Smooth muscle cell (in vitro differentiated cells): ENCODE measurements around the gene CALR. TPM values are rescaled to one million over a fixed set of nuclear protein-coding genes. Genes with fewer than 3 reads are reported as not detected.
"Not testable (repeated sequence)": the region's sequence is repeated elsewhere in the genome, so short reads cannot be mapped to it uniquely, and the experiment has no call there.

Experiments used
- DNase-seq: peaks from one replicate; lab custom pipeline; 2025; ENCODE audit not compliant: unreplicated experiment; lab: John Stamatoyannopoulos, UW
- H2AFZ ChIP-seq: fragments of 200-600 bp; sonication (generic); 2 replicates; pipeline ENCODE4 v1.6.0; 2016; ENCODE audit warnings: antibody characterized with exemption, low read depth, mild to moderate bottlenecking
- H3F3A ChIP-seq: fragments of 200-600 bp; sonication (generic); 2 replicates; pipeline ENCODE4 v1.6.0; 2017; ENCODE audit warnings: antibody characterized with exemption, low read depth
- H3K27ac ChIP-seq: fragments of 200-600 bp; sonication (generic); 2 replicates; pipeline ENCODE4 v1.5.1; 2016; ENCODE audit warnings: low read depth, mild to moderate bottlenecking
- H3K27me3 ChIP-seq: fragments of 200-600 bp; sonication (generic); 2 replicates; pipeline ENCODE4 v1.6.1; 2016; ENCODE audit warnings: low read depth, mild to moderate bottlenecking
- H3K36me3 ChIP-seq: fragments of 200-600 bp; sonication (generic); 2 replicates; pipeline ENCODE4 v1.5.1; 2016; ENCODE audit warnings: low read depth
- H3K4me1 ChIP-seq: fragments of 200-600 bp; sonication (generic); 2 replicates; pipeline ENCODE4 v1.5.1; 2016; ENCODE audit warnings: low read depth
- H3K4me2 ChIP-seq: fragments of 200-600 bp; sonication (generic); 2 replicates; pipeline ENCODE4 v1.6.0; 2016; ENCODE audit warnings: mild to moderate bottlenecking
- H3K4me3 ChIP-seq: fragments of 200-600 bp; sonication (generic); 2 replicates; pipeline ENCODE4 v1.5.1; 2016; ENCODE audit warnings: mild to moderate bottlenecking
- H3K79me2 ChIP-seq: fragments of 200-600 bp; sonication (generic); 2 replicates; pipeline ENCODE4 v1.6.0; 2016; ENCODE audit warnings: low read depth, mild to moderate bottlenecking
- H3K9ac ChIP-seq: fragments of 200-600 bp; sonication (generic); 2 replicates; pipeline ENCODE4 v1.6.0; 2016; ENCODE audit warnings: low read depth
- H3K9me3 ChIP-seq: fragments of 200-600 bp; sonication (generic); replicated peaks from 2 replicates; pipeline ENCODE4 v1.5.1; 2016; ENCODE audit warnings: low read depth
- H4K20me1 ChIP-seq: fragments of 200-600 bp; sonication (generic); 2 replicates; pipeline ENCODE4 v1.6.0; 2016; ENCODE audit warnings: low read depth
- WGBS: methylation state at CpG from one replicate; pipeline ENCODE4 v1.1.7; 2016; ENCODE audit warnings: low lambda C conversion rate; 5-methylcytosine and 5-hydroxymethylcytosine counted together
- polyA plus RNA-seq: library from polyadenylated mRNA; unstranded; fragments of >200 nt; fragmentation: Nextera tagmentation; extraction: Ambion mirVana; gene quantifications from 2 replicates; pipeline ENCODE4 v1.2.1, GENCODE V29; 2016
- total RNA-seq: library from RNA; depleted of rRNA; stranded (reverse); fragments of >200 nt; gene quantifications from 2 replicates; pipeline ENCODE4 v1.2.3, GENCODE V29; 2014
- TF ChIP-seq, protein P1 (sequence below): fragments of 200-600 bp; sonication (generic); IDR thresholded peaks from 2 replicates; pipeline ENCODE4 v1.5.1; 2017; ENCODE audit warnings: borderline replicate concordance, mild to moderate bottlenecking, antibody characterized with exemption; ENCODE audit not compliant: insufficient read depth, poor library complexity, severe bottlenecking

The CALR gene
- total and polyA plus RNA-seq, 2 experiments from 2014 or later = 800 to 833 TPM

DNA sequence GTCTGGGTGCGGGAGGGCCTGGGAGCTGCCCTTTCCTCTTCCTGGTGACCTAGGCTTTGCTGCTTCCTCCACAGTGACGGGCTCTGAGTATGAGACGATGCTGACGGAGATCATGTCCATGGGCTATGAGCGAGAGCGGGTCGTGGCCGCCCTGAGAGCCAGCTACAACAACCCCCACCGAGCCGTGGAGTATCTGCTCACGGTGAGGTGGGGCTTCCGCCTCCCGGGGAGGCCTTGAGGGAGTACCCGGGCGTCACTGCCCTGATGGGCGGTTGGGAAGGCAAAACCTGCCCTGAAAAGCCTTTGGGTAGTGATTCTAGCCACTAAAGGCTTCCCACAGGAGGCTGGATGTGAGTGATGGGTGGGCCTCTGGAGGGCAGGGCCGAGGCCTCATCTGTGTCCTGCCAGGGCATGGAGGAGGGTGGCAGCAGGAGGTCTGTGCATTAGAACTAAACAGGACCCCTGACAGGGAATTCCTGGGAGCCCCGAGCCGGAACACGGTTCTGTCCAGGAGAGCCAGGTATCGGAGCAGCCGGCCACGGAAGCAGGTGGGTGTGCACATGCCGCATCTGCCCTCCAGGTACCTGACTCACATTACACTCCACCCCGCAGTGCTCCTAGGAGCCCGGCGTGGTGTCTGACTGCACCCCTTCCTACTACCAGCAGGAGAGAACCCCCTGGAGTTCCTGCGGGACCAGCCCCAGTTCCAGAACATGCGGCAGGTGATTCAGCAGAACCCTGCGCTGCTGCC is 10.4 kb downstream of the CALR start:
- TF ChIP-seq, protein P1, sequence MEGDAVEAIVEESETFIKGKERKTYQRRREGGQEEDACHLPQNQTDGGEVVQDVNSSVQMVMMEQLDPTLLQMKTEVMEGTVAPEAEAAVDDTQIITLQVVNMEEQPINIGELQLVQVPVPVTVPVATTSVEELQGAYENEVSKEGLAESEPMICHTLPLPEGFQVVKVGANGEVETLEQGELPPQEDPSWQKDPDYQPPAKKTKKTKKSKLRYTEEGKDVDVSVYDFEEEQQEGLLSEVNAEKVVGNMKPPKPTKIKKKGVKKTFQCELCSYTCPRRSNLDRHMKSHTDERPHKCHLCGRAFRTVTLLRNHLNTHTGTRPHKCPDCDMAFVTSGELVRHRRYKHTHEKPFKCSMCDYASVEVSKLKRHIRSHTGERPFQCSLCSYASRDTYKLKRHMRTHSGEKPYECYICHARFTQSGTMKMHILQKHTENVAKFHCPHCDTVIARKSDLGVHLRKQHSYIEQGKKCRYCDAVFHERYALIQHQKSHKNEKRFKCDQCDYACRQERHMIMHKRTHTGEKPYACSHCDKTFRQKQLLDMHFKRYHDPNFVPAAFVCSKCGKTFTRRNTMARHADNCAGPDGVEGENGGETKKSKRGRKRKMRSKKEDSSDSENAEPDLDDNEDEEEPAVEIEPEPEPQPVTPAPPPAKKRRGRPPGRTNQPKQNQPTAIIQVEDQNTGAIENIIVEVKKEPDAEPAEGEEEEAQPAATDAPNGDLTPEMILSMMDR = no peak
- Histone ChIP-seq H3K4me1 (peaks cover 13% of the 10 kb centered on the region), H3K4me3 (no peak overlapping the region), H2AFZ (no peak overlapping the region), H3K27ac (no peak overlapping the region), H3K36me3 (no peaks in the 10 kb centered on the region), H3F3A (peaks cover 22% of the 10 kb centered on the region), H3K79me2 (peaks cover 26% of the 10 kb centered on the region), H3K9me3 (no peaks in the 10 kb centered on the region), H4K20me1 (peaks cover 36% of the 10 kb centered on the region), H3K4me2 (no peak overlapping the region), H3K9ac (no peak overlapping the region), H3K27me3 (no peaks in the 10 kb centered on the region)
- no peak for DNase-seq
- WGBS = 98% methylated on average over 28 of the region's 30 CpGs

DNA sequence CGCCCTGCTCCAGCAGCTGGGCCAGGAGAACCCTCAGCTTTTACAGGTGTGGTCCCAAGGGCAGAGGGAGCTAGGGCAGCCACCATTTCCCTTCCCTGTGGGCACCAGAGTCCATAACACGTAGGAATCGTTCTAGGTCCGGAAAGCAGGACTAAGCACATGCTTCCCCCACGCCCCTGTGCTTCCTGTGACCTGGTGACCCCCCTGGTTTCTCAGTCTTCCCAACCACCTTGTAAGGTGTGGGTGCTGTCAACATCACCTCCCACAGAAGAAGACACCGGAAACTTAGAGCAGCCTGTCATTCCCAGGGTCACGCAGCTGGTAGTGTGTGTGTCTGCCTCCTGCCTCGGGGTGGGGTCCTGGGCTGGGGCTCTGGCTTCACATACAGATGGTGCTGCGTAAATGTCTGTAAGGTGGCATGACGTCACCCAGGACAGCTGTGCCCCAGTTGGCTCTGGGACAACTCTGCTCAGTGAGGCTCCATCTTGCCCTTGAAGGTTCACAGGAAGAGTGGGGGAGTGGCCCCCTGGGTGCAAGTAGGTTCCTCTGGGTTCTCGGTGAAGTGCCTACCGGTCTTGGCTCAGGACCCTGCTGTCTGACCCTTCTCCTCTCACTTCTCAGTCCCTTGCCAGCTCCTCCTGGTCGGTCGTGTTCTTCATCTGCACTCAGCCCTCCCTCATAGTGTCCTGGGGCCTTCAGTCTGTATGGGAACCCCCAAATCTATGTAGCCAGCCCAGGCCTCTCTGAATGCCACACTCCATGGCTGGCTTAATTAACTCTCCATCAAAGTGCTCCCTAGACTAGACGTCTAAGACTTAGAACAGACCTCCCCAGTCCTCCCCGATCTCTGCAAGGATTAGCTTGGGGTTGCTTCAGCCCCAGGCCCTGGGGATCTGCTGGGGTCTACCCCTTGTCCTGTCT is 11.2 kb downstream of the CALR start:
- Histone ChIP-seq H3K36me3 (no peaks in the 10 kb centered on the region), H3K4me2 (no peak overlapping the region), H3K9ac (no peak overlapping the region), H2AFZ (no peak overlapping the region), H3K27me3 (no peaks in the 10 kb centered on the region), H3K79me2 (peaks cover 34% of the 10 kb centered on the region), H3F3A (peaks cover 15% of the 10 kb centered on the region), H3K27ac (no peak overlapping the region), H3K4me1 (peaks cover 13% of the 10 kb centered on the region), H3K9me3 (no peaks in the 10 kb centered on the region), H4K20me1 (peaks cover 28% of the 10 kb centered on the region), H3K4me3 (no peak overlapping the region)
- WGBS = 95% methylated on average over 16 of the region's 16 CpGs
- TF ChIP-seq, protein P1 = no peak
- no peak for DNase-seq

DNA sequence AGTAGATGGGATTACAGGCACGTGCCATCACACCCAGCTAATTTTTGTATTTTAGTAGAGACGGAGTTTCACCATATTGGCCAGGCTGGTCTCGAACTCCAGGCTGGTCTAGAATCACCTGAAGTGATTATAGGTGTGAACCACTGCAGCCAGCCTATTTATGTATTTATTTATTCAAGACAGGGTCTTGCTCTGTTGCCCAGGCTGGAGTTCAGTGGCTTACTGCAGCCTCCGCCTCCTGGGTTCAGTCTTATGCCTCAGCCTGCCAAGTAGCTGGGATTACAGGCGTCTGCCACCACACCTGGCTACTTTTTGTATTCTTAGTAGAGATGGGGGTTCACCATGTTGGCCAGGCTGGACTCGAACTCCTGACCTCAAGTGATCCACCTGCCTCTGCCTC is 13.6 kb downstream of the CALR start:
- H2AFZ ChIP-seq, H3K9ac ChIP-seq, H3K4me2 ChIP-seq, DNase-seq, H3K9me3 ChIP-seq, H3K36me3 ChIP-seq, H3K27me3 ChIP-seq, H3K27ac ChIP-seq, H3K4me3 ChIP-seq: not testable (repeated sequence)
- H3K79me2 ChIP-seq = peaks cover 46% of the 10 kb centered on the region
- peaks cover 16% of the 10 kb centered on the region for H4K20me1 ChIP-seq
- peaks cover 24% of the 10 kb centered on the region for H3F3A ChIP-seq
- WGBS = 96% methylated on average over 6 of the region's 6 CpGs
- peaks cover 13% of the 10 kb centered on the region for H3K4me1 ChIP-seq

DNA sequence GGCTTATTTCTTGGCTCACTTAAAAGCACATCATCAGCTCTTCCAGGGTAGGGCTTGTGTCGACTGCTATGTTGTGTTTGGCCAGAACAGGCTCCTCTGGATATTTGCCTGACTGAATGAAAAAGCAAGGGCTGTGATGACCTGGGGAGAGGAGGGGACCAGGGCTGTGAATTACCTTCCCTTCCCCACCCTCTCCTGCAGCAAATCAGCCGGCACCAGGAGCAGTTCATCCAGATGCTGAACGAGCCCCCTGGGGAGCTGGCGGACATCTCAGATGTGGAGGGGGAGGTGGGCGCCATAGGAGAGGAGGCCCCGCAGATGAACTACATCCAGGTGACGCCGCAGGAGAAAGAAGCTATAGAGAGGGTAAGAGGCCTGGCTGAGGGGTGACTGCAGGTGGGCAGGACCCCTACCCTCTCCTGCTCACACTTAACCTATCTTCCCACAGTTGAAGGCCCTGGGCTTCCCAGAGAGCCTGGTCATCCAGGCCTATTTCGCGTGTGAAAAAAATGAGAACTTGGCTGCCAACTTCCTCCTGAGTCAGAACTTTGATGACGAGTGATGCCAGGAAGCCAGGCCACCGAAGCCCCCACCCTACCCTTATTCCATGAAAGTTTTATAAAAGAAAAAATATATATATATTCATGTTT is 14.2 kb downstream of the CALR start:
- no peak overlapping the region for H3K27ac ChIP-seq
- TF ChIP-seq, protein P1 = no peak
- no peaks in the 10 kb centered on the region for H3K9me3 ChIP-seq
- H3K9ac ChIP-seq = no peak overlapping the region
- 92% methylated on average over 12 of the region's 12 CpGs for WGBS
- peaks cover 24% of the 10 kb centered on the region for H3F3A ChIP-seq
- peaks cover 11% of the 10 kb centered on the region for H4K20me1 ChIP-seq
- peaks cover 46% of the 10 kb centered on the region for H3K79me2 ChIP-seq
- H3K4me3 ChIP-seq = no peak overlapping the region
- H3K4me1 ChIP-seq = peaks cover 8% of the 10 kb centered on the region
- DNase-seq = no peak
- no peaks in the 10 kb centered on the region for H3K36me3 ChIP-seq
- no peaks in the 10 kb centered on the region for H3K27me3 ChIP-seq
- H2AFZ ChIP-seq = no peak overlapping the region
- no peak overlapping the region for H3K4me2 ChIP-seq
